HEK293 (cell line): Measurements from ENCODE around the gene ZNF525.
"Not testable (repeated sequence)": the region's sequence is repeated elsewhere in the genome, so short reads cannot be mapped to it uniquely, and the experiment has no call there.

Experiments used
- CTCF ChIA-PET: fragments of 350-600 bp; formaldehyde crosslinking; extraction: SDS; loops from one replicate; lab custom pipeline; 2021; ENCODE audit warnings: antibody characterized with exemption; lab: Yijun Ruan, JAX
- POLR2A ChIA-PET: fragments of 300-600 bp; formaldehyde crosslinking; extraction: SDS; loops from one replicate; lab custom pipeline; 2020; ENCODE audit warnings: antibody characterized with exemption, inconsistent platforms; lab: Yijun Ruan, JAX
- H3K27ac ChIP-seq: fragments of 200-500 bp; sonication (Bioruptor generic); 2 replicates; pipeline ENCODE4 v1.5.1; 2014; ENCODE audit warnings: low read depth, low read length, control low read depth, inconsistent platforms; ENCODE audit errors: extremely low read depth
- H3K36me3 ChIP-seq, 2 experiments: fragments of 200-500 bp in 1 of 2; sonication (Bioruptor generic) in 1 of 2; 1 replicate in 1 of 2; 2 replicates in 1 of 2; pipeline ENCODE4 v1.5.1; 2014 to 2017; ENCODE audit warnings: inconsistent platforms in 2 of 2, low read length in 2 of 2; ENCODE audit not compliant: control insufficient read depth in 2 of 2, insufficient read depth in 1 of 2
- H3K4me1 ChIP-seq: fragments of 200-500 bp; sonication (Bioruptor generic); 2 replicates; pipeline ENCODE4 v1.5.1; 2014; ENCODE audit warnings: mild to moderate bottlenecking, low read length, inconsistent platforms; ENCODE audit not compliant: control insufficient read depth, insufficient read depth
- H3K4me3 ChIP-seq: 2 replicates; pipeline ENCODE4 v1.5.1; 2011; ENCODE audit warnings: low read depth, mild to moderate bottlenecking, control low read depth, low read length, moderate library complexity
- H3K9me3 ChIP-seq: fragments of 200-500 bp; sonication (Bioruptor generic); 2 replicates; pipeline ENCODE4 v1.5.1; 2014; ENCODE audit warnings: low read depth, low read length, inconsistent platforms; ENCODE audit not compliant: control insufficient read depth, insufficient read depth
- BCL11B ChIP-seq: fragments of 450-650 bp; formaldehyde crosslinking; IDR thresholded peaks from 2 replicates; pipeline ENCODE4 v1.5.1; 2016; ENCODE audit warnings: low read depth, missing biosample characterization, missing genetic modification characterization
- INSM2 ChIP-seq: fragments of 450-650 bp; formaldehyde crosslinking; IDR thresholded peaks from 2 replicates; pipeline ENCODE4 v1.5.1; 2016; ENCODE audit warnings: missing biosample characterization, missing genetic modification characterization
- PRDM1 ChIP-seq: fragments of 450-650 bp; formaldehyde crosslinking; IDR thresholded peaks from 2 replicates; pipeline ENCODE4; 2016; ENCODE audit warnings: missing biosample characterization, missing genetic modification characterization
- YY2 ChIP-seq: fragments of 450-650 bp; formaldehyde crosslinking; IDR thresholded peaks from 2 replicates; pipeline ENCODE4 v1.5.1; 2016; ENCODE audit warnings: missing biosample characterization, missing genetic modification characterization
- ZBTB17 ChIP-seq: fragments of 450-650 bp; formaldehyde crosslinking; IDR thresholded peaks from 2 replicates; pipeline ENCODE4 v1.5.1; 2016; ENCODE audit warnings: missing biosample characterization, missing genetic modification characterization
- ZBTB48 ChIP-seq: fragments of 450-650 bp; formaldehyde crosslinking; IDR thresholded peaks from 2 replicates; pipeline ENCODE4 v1.5.1; 2016; ENCODE audit warnings: missing biosample characterization, missing genetic modification characterization
- ZNF10 ChIP-seq: fragments of 450-650 bp; formaldehyde crosslinking; IDR thresholded peaks from 2 replicates; pipeline ENCODE4 v1.5.1; 2017; ENCODE audit warnings: missing biosample characterization, missing genetic modification characterization
- ZNF335 ChIP-seq: fragments of 450-650 bp; formaldehyde crosslinking; conservative IDR thresholded peaks from 2 replicates; pipeline ENCODE4 v1.5.1; 2016; ENCODE audit warnings: missing biosample characterization, missing genetic modification characterization
- ZNF366 ChIP-seq: fragments of 450-650 bp; formaldehyde crosslinking; conservative IDR thresholded peaks from 2 replicates; pipeline ENCODE4 v1.5.1; 2016; ENCODE audit warnings: missing biosample characterization, missing genetic modification characterization
- ZNF391 ChIP-seq: fragments of 450-650 bp; formaldehyde crosslinking; IDR thresholded peaks from 2 replicates; pipeline ENCODE4 v1.5.1; 2016; ENCODE audit warnings: low read depth, missing biosample characterization, missing genetic modification characterization, borderline replicate concordance
- ZNF398 ChIP-seq: fragments of 450-650 bp; formaldehyde crosslinking; IDR thresholded peaks from 2 replicates; pipeline ENCODE4 v1.5.1; 2017; ENCODE audit warnings: missing biosample characterization, missing genetic modification characterization
- ZNF488 ChIP-seq: fragments of 450-650 bp; formaldehyde crosslinking; IDR thresholded peaks from 2 replicates; pipeline ENCODE4 v1.5.1; 2016; ENCODE audit warnings: missing biosample characterization, missing genetic modification characterization
- ZNF645 ChIP-seq: fragments of 450-650 bp; formaldehyde crosslinking; IDR thresholded peaks from 2 replicates; pipeline ENCODE4; 2016; ENCODE audit warnings: missing biosample characterization, missing genetic modification characterization
- ZNF670 ChIP-seq: fragments of 450-650 bp; formaldehyde crosslinking; IDR thresholded peaks from 2 replicates; pipeline ENCODE4 v1.5.1; 2016; ENCODE audit warnings: missing biosample characterization, missing genetic modification characterization, low read depth

ZNF525 gene

GRCh38 chr19:53394974-53395839 lies 29.7 kb downstream of the ZNF525 start, which contains the start of gene ZNF765 (continued):
- TF ChIP-seq ZNF670 (tag by site-specific recombination) (no peak), YY2 (no peak)

GRCh38 chr19:53395840-53396524 lies 30.5 kb downstream of the ZNF525 start:
- TF ChIP-seq PRDM1 (tag by site-specific recombination), result peak; percentile 72
- TF ChIP-seq ZBTB17 (tag by site-specific recombination), result peak; percentile 33; the same call in 1 of the 2 replicates
- 0 out of 2 replicates have a peak, but pooled peaks have one; percentile 16 for TF ChIP-seq ZNF366 (tag by site-specific recombination)
- peak; percentile 76 for TF ChIP-seq ZNF335
- peak; percentile 43; the same call in 1 of the 2 replicates for TF ChIP-seq ZNF10 (tag by site-specific recombination)
- peak; percentile 17; the same call in 1 of the 2 replicates for TF ChIP-seq ZNF391 (tag by site-specific recombination)
- H3K9me3 ChIP-seq, H3K27ac ChIP-seq, H3K4me1 ChIP-seq: not testable (repeated sequence)
- ChIA-PET CTCF (interaction anchor here (0.6 kb wide), 2 partner anchors 16 to 518 kb away, joined by 4 to 5 read pairs; no protein-coding TSS in a partner anchor), POLR2A (interaction anchor here (1.0 to 1.2 kb wide), 2 partner anchors 30 to 125 kb away, joined by 3 to 7 read pairs; no protein-coding TSS in a partner anchor)
- Histone ChIP-seq H3K4me3 (peak overlapping the region; percentile 87), H3K36me3 (peaks cover 24 to 26% of the 10 kb centered on the region in 2 experiments)

GRCh38 chr19:53396525-53396868 lies 31.0 kb downstream of the ZNF525 start:
- H3K27ac ChIP-seq, result no peak overlapping the region
- no peaks in the 10 kb centered on the region; the same call in 1 of the 2 replicates for H3K9me3 ChIP-seq
- no peaks in the 10 kb centered on the region for H3K4me1 ChIP-seq
- ChIA-PET POLR2A (interaction anchor here (0.8 kb wide), 1 partner anchor 124 kb away, joined by 3 read pairs; no protein-coding TSS in a partner anchor), CTCF (interaction anchor here (0.6 kb wide), 1 partner anchor 16 kb away, joined by 4 read pairs; no protein-coding TSS in a partner anchor)
- peaks cover 27 to 29% of the 10 kb centered on the region in 2 experiments for H3K36me3 ChIP-seq
- TF ChIP-seq INSM2 (tag by site-specific recombination) (no peak), ZNF645 (no peak), BCL11B (tag by site-specific recombination) (no peak), ZNF398 (tag by site-specific recombination) (no peak), ZBTB48 (tag by site-specific recombination) (no peak), ZNF488 (no peak)
- H3K4me3 ChIP-seq, result no peak overlapping the region

GRCh38 chr19:53397918-53398317 lies 32.4 kb downstream of the ZNF525 start:
- H3K4me3 ChIP-seq, H3K9me3 ChIP-seq, H3K27ac ChIP-seq, CTCF ChIA-PET, POLR2A ChIA-PET, H3K4me1 ChIP-seq: not testable (repeated sequence)
- peaks cover 35 to 39% of the 10 kb centered on the region in 2 experiments for H3K36me3 ChIP-seq
